Measurements from ENCODE around the gene NECTIN2. TPM values are rescaled to one million over a fixed set of nuclear protein-coding genes. Genes with fewer than 3 reads are reported as not detected.

The NECTIN2 gene
- total and polyA plus RNA-seq, 2 experiments from 2014 or later: 193 to 307 TPM

DNA sequence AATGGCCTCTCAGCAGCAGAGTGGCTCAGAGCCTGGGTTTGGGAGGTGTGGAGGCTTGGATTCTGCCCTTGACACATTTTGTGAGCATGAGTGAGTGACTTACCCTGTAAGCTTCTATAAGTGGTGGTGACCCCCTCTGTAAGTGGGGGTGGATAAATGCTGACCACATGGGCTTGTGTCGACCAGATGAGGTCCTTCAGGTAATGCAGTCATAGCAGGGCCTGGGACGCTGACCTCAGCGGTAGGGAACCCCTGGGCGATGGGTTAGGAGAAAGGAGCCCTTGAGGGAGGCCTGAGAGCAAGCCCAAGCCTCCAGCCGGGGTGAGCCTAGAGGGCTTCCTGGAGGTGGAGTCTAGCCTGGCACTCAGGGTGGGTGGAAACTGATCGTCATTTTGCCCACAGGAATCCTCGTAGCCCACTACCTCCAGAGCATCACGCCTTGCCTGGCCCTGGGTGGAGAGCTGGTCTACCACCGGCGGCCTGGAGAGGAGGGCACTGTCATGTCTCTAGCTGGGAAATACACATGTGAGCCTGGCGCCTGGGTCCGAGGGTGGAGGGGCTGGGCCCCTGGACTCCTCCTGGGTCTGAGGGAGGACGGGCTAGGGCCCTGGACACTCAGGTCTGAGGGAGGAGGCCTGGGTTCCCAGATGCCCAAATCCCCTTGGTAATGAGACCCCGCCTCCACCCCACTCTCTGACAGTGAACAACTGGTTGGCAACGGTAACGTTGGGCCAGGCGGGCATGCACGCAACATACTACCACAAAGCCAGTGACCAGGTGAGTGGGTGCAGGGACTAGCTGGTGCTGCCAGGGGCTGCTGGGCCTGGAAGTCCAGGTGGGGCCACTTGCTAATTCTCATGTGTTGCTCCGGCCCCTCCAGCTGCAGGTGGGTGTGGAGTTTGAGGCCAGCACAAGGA, 54.5 kb downstream of the NECTIN2 start:
- no peak overlapping the region for H2AFZ ChIP-seq
- H3K27me3 ChIP-seq: no peaks in the 10 kb centered on the region
- H3K36me3 ChIP-seq (replicated peaks; ENCODE audit: insufficient read depth, low read depth): no peaks in the 10 kb centered on the region
- no peak for TF ChIP-seq EZH2 (IDR thresholded peaks at IDR 0.05; ENCODE audit: borderline replicate concordance)
- TF ChIP-seq, protein P1, sequence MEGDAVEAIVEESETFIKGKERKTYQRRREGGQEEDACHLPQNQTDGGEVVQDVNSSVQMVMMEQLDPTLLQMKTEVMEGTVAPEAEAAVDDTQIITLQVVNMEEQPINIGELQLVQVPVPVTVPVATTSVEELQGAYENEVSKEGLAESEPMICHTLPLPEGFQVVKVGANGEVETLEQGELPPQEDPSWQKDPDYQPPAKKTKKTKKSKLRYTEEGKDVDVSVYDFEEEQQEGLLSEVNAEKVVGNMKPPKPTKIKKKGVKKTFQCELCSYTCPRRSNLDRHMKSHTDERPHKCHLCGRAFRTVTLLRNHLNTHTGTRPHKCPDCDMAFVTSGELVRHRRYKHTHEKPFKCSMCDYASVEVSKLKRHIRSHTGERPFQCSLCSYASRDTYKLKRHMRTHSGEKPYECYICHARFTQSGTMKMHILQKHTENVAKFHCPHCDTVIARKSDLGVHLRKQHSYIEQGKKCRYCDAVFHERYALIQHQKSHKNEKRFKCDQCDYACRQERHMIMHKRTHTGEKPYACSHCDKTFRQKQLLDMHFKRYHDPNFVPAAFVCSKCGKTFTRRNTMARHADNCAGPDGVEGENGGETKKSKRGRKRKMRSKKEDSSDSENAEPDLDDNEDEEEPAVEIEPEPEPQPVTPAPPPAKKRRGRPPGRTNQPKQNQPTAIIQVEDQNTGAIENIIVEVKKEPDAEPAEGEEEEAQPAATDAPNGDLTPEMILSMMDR (IDR thresholded peaks at IDR 0.05; ENCODE audit: poor library complexity): no peak
- TF ChIP-seq EZH2phosphoT487 (IDR thresholded peaks at IDR 0.05; ENCODE audit: low read depth, severe bottlenecking, unreplicated experiment): no peak
- H4K20me1 ChIP-seq (ENCODE audit: insufficient read depth, poor library complexity, severe bottlenecking): no peaks in the 10 kb centered on the region
- DNase-seq (ENCODE audit: low spot score): peak; percentile 7
- H3K4me3 ChIP-seq: no peak overlapping the region
- H3K4me2 ChIP-seq: no peak overlapping the region
- H3K79me2 ChIP-seq: no peaks in the 10 kb centered on the region
- peaks cover 18% of the 10 kb centered on the region for H3K4me1 ChIP-seq (ENCODE audit: insufficient read depth)
- WGBS (ENCODE audit: low lambda C conversion rate, missing lambda C conversion rate): 97% methylated on average over 19 of the region's 19 CpGs
- H3K9me2 ChIP-seq (replicated peaks; ENCODE audit: insufficient read depth): no peaks in the 10 kb centered on the region
- no peaks in the 10 kb centered on the region for H3K9me3 ChIP-seq (ENCODE audit: low read depth)
- no peak overlapping the region for H3K27ac ChIP-seq

DNA sequence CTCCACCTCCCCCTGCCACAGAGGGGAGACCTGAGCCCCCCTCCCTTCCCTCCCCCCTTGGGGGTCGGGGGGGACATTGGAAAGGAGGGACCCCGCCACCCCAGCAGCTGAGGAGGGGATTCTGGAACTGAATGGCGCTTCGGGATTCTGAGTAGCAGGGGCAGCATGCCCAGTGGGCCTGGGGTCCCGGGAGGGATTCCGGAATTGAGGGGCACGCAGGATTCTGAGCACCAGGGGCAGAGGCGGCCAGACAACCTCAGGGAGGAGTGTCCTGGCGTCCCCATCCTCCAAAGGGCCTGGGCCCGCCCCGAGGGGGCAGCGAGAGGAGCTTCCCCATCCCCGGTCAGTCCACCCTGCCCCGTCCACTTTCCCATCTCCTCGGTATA, 57.1 kb downstream of the NECTIN2 start:
- no peaks in the 10 kb centered on the region for H3K36me3 ChIP-seq (replicated peaks; ENCODE audit: insufficient read depth, low read depth)

GRCh38 chr19:44903602-44904425, 57.7 kb downstream of the NECTIN2 start:
- H3K27me3 ChIP-seq: no peaks in the 10 kb centered on the region
- H3K79me2 ChIP-seq: peaks cover 3% of the 10 kb centered on the region
- peaks cover 6% of the 10 kb centered on the region for H4K20me1 ChIP-seq (ENCODE audit: insufficient read depth, poor library complexity, severe bottlenecking)
- no peak overlapping the region for H2AFZ ChIP-seq
- peaks cover 27% of the 10 kb centered on the region for H3K4me1 ChIP-seq (ENCODE audit: insufficient read depth)
- no peak overlapping the region for H3K4me3 ChIP-seq
- peak; percentile 79 for DNase-seq (ENCODE audit: low spot score)
- peak overlapping the region; percentile 91 for H3K27ac ChIP-seq
- TF ChIP-seq EZH2 (IDR thresholded peaks at IDR 0.05; ENCODE audit: borderline replicate concordance): no peak
- TF ChIP-seq EZH2phosphoT487 (IDR thresholded peaks at IDR 0.05; ENCODE audit: low read depth, severe bottlenecking, unreplicated experiment): no peak
- TF ChIP-seq, protein P1 (IDR thresholded peaks at IDR 0.05; ENCODE audit: poor library complexity): peak; percentile 97
- no peaks in the 10 kb centered on the region for H3K9me3 ChIP-seq (ENCODE audit: low read depth)
- no peaks in the 10 kb centered on the region for H3K36me3 ChIP-seq (replicated peaks; ENCODE audit: insufficient read depth, low read depth)
- H3K4me2 ChIP-seq: peak overlapping the region; percentile 65
- 24% methylated on average over 24 of the region's 24 CpGs for WGBS (ENCODE audit: low lambda C conversion rate, missing lambda C conversion rate)
- no peaks in the 10 kb centered on the region for H3K9me2 ChIP-seq (replicated peaks; ENCODE audit: insufficient read depth)

More for the DNA sequence above, 57.1 kb downstream of the NECTIN2 start:
- 78% methylated on average over 5 of the region's 15 CpGs for WGBS (ENCODE audit: low lambda C conversion rate, missing lambda C conversion rate)
- no peaks in the 10 kb centered on the region for H3K9me2 ChIP-seq (replicated peaks; ENCODE audit: insufficient read depth)
- H2AFZ ChIP-seq: no peak overlapping the region
- peak; percentile 3 for DNase-seq (ENCODE audit: low spot score)
- H3K4me3 ChIP-seq: no peak overlapping the region
- no peaks in the 10 kb centered on the region for H3K9me3 ChIP-seq (ENCODE audit: low read depth)
- H4K20me1 ChIP-seq (ENCODE audit: insufficient read depth, poor library complexity, severe bottlenecking): peaks cover 6% of the 10 kb centered on the region
- H3K4me1 ChIP-seq (ENCODE audit: insufficient read depth): peaks cover 27% of the 10 kb centered on the region
- no peak overlapping the region for H3K4me2 ChIP-seq
- TF ChIP-seq, protein P1 (IDR thresholded peaks at IDR 0.05; ENCODE audit: poor library complexity): no peak
- TF ChIP-seq EZH2phosphoT487 (IDR thresholded peaks at IDR 0.05; ENCODE audit: low read depth, severe bottlenecking, unreplicated experiment) (no peak), EZH2 (IDR thresholded peaks at IDR 0.05; ENCODE audit: borderline replicate concordance) (no peak)
- H3K27ac ChIP-seq: no peak overlapping the region
- peaks cover 3% of the 10 kb centered on the region for H3K79me2 ChIP-seq
- H3K27me3 ChIP-seq: no peaks in the 10 kb centered on the region

Data from hepatocyte (in vitro differentiated cells).